ENCODE results near the gene HS3ST6.

- TF ChIP-seq EZH2 (IDR thresholded peaks at IDR 0.05) = no peak
- TF ChIP-seq, protein P1, sequence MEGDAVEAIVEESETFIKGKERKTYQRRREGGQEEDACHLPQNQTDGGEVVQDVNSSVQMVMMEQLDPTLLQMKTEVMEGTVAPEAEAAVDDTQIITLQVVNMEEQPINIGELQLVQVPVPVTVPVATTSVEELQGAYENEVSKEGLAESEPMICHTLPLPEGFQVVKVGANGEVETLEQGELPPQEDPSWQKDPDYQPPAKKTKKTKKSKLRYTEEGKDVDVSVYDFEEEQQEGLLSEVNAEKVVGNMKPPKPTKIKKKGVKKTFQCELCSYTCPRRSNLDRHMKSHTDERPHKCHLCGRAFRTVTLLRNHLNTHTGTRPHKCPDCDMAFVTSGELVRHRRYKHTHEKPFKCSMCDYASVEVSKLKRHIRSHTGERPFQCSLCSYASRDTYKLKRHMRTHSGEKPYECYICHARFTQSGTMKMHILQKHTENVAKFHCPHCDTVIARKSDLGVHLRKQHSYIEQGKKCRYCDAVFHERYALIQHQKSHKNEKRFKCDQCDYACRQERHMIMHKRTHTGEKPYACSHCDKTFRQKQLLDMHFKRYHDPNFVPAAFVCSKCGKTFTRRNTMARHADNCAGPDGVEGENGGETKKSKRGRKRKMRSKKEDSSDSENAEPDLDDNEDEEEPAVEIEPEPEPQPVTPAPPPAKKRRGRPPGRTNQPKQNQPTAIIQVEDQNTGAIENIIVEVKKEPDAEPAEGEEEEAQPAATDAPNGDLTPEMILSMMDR (IDR thresholded peaks at IDR 0.05) = no peak
These were observed 15.0 kb downstream of the HS3ST6 start for GRCh38 chr16:1903220-1903574.
